Lung (tissue), 12 donors: Measurements from ENCODE around the gene ZFP91. TPM values are rescaled to one million over a fixed set of nuclear protein-coding genes. Genes with fewer than 3 reads are reported as not detected.

ENCODE experiments used
- ATAC-seq: fragments of 200-7000 bp; cut with Tn5 transposase; one replicate; pipeline ENCODE4 v1.9.1; 2020; ENCODE audit warnings: moderate number of reproducible peaks; ENCODE audit not compliant: insufficient read depth, low FRiP score
- DNase-seq, 3 donors: peaks; one replicate each; pipeline ENCODE4 v3.0.0-alpha.2; 2013 to 2017
- H3K27ac ChIP-seq, 2 donors: one replicate each; pipeline ENCODE4 v1.5.1; 2013; ENCODE audit warnings: mild to moderate bottlenecking in 2 of 2, moderate library complexity in 2 of 2, control low read depth in 1 of 2, inconsistent platforms in 1 of 2, low read depth in 1 of 2, low read length in 1 of 2
- H3K27me3 ChIP-seq, 3 donors: one replicate each; pipeline ENCODE4 v1.5.1; 2013; ENCODE audit warnings: low read length in 2 of 3; ENCODE audit not compliant: control insufficient read depth in 3 of 3, insufficient read depth in 3 of 3
- H3K36me3 ChIP-seq, 4 donors: one replicate each; pipeline ENCODE4 v1.5.1; 2013; ENCODE audit warnings: low read length in 4 of 4, mild to moderate bottlenecking in 1 of 4, moderate library complexity in 1 of 4; ENCODE audit not compliant: control insufficient read depth in 4 of 4, insufficient read depth in 4 of 4
- H3K4me1 ChIP-seq, 5 donors: one replicate each; pipeline ENCODE4 v1.5.1; 2013; ENCODE audit warnings: low read length in 5 of 5, mild to moderate bottlenecking in 2 of 5, moderate library complexity in 1 of 5; ENCODE audit not compliant: control insufficient read depth in 5 of 5, insufficient read depth in 5 of 5
- H3K4me3 ChIP-seq: one replicate; pipeline ENCODE4 v1.5.1; 2013; ENCODE audit warnings: mild to moderate bottlenecking, control low read depth, moderate library complexity
- H3K9ac ChIP-seq, 2 donors: one replicate each; pipeline ENCODE4 v1.5.1; 2013; ENCODE audit warnings: low read length in 2 of 2, control low read depth in 1 of 2; ENCODE audit not compliant: insufficient read depth in 1 of 2
- H3K9me3 ChIP-seq, 4 donors: one replicate each; pipeline ENCODE4 v1.5.1; 2013; ENCODE audit warnings: low read length in 3 of 4, mild to moderate bottlenecking in 1 of 4, moderate library complexity in 1 of 4; ENCODE audit not compliant: control insufficient read depth in 4 of 4, insufficient read depth in 3 of 4
- CTCF ChIP-seq: IDR thresholded peaks from 2 replicates; pipeline ENCODE4 v1.5.1; 2012; ENCODE audit warnings: mild to moderate bottlenecking; ENCODE audit errors: control extremely low read depth, extremely low read depth
- WGBS, 2 donors: extraction: QIAGEN DNeasy Blood & Tissue Kit; methylation state at CpG; one replicate each; pipeline ENCODE4 v1.1.7; 2013; 5-methylcytosine and 5-hydroxymethylcytosine counted together
- polyA plus RNA-seq, 2 donors: library from polyadenylated mRNA; stranded (reverse); fragments of 200-250 nt; gene quantifications; one replicate each; pipeline ENCODE4 v1.2.1, GENCODE V29; 2013
- total RNA-seq, 2 donors: library from RNA; depleted of rRNA in 1 of 2; stranded (reverse); fragments of >200 nt in 1 of 2; gene quantifications; one replicate each; pipeline ENCODE4 v1.2.1, GENCODE V29; 2014 to 2021
- donor health status: control.
- donor health status: control.
- donor health status: Bipolar disorder and iron deficiency.
- donor health status: healthy.
- donor health status: DM: yes; HTN: yes; CAD: no.

The ZFP91 gene
- total and polyA plus RNA-seq, 4 donors, result 11.1 to 47.0 (median 31.2) TPM

DNA sequence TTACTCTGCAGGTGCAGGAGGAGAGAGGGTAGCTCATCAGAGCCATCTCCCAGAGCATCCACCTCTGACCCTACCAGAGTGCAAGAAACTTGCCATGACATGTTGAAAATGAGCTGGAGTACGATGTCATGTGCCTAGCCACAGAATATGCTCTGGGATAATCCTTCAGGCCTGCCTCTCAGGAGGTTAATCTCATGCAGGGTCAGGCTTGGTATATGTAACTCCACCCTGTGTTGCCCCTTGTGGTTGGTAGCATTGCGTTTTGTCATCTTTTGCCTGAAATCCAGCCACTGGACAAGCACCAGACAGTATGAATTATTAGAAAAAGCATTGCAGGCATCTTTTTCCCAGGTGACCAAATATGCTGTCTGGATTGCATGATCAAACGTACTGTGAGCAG, 79.8 kb downstream of the ZFP91 start:
- WGBS, 2 donors, result 73 to 80% methylated on average over 3 of the region's 3 CpGs
- H3K36me3 ChIP-seq, result no peaks in the 10 kb centered on the region
- no peak for TF ChIP-seq CTCF

DNA sequence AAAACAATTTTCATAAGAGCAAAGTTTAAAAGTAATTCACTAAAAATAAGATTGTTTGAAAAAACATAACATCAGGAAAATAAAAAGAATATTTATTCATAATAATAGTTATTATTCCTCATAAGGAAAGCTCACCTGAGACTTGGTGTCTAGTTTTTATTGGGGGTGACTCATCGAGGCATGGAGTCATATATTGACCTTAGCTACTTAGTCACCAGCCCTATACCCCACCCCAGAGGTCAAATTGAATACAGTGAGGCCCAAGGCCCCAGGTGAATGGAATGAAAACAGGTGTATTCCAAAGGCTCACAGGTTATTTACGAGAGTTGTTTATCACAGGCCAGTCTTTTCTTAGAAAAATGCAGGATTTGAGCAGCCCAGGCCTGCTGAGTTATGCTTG, 80.5 kb downstream of the ZFP91 start:
- no peak for TF ChIP-seq CTCF
- DNase-seq, result no peak
- Histone ChIP-seq H3K36me3 (no peaks in the 10 kb centered on the region), H3K9me3 (no peaks in the 10 kb centered on the region), H3K27ac (no peak overlapping the region), H3K27me3 (peaks cover 0 to 3% (median 0%) of the 10 kb centered on the region in 3 donors), H3K4me1 (no peaks in the 10 kb centered on the region), H3K9ac (no peak overlapping the region), H3K4me3 (no peak overlapping the region)
- ATAC-seq, result no peak
- 55 to 56% methylated on average over 2 of the region's 2 CpGs for WGBS, 2 donors

More for the DNA sequence above, 79.8 kb downstream of the ZFP91 start:
- Histone ChIP-seq H3K9me3 (no peaks in the 10 kb centered on the region), H3K27me3 (peaks cover 0 to 3% (median 0%) of the 10 kb centered on the region in 3 donors), H3K27ac (no peak overlapping the region), H3K4me3 (no peak overlapping the region), H3K4me1 (no peaks in the 10 kb centered on the region), H3K9ac (no peak overlapping the region)
- no peak for ATAC-seq
- no peak for DNase-seq

DNA sequence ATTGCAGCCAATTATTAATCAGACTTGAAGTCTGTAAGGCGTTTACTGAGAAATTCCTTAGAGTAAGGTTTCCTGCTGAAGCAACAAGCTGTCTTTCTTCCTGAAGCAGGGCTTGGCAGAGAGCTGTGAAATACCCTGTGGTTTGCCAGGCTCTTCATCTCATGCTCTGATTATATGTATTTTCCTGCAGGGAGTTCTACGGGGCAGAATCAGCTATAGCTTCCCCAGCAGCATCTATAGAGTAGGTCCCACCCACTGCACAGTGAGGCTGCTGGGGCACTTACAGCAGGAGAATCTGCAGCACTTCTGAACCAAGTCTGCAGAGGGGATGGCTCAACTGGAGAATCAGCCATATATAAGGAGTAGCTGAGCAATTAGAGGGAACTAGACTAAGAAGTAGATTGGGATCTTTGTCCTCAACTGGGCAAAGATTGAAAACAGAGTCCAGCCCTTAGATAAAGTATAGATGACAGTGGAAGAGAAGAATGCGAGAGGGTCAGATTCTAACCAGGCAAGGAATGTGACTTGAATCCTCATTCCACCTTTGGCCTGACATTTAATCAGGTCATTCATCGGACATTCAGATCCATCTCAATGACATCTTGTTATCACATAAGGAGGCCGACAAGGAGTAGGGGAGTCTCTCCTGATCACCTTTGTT, 81.2 kb downstream of the ZFP91 start:
- TF ChIP-seq CTCF, result no peak
- Histone ChIP-seq H3K9ac (no peak overlapping the region), H3K27ac (no peak overlapping the region), H3K27me3 (peaks cover 0 to 3% (median 0%) of the 10 kb centered on the region in 3 donors), H3K4me1 (no peaks in the 10 kb centered on the region), H3K36me3 (no peaks in the 10 kb centered on the region), H3K9me3 (no peaks in the 10 kb centered on the region), H3K4me3 (no peak overlapping the region)
- ATAC-seq (no peak), DNase-seq (no peak)
- 69 to 83% methylated on average over 5 of the region's 5 CpGs for WGBS, 2 donors

Other genes starting within 250 kb of the ZFP91 start
- not detected for gene OR5B17, start 220.0 kb upstream of the ZFP91 start, total RNA-seq
- not detected for gene OR5B17, start 220.0 kb upstream of the ZFP91 start, polyA plus RNA-seq
- not detected for gene OR5B3, start 172.2 kb upstream of the ZFP91 start, total RNA-seq
- not detected for gene OR5B3, start 172.2 kb upstream of the ZFP91 start, polyA plus RNA-seq
- gene OR5B2, start 150.9 kb upstream of the ZFP91 start, total RNA-seq, result not detected
- not detected for gene OR5B2, start 150.9 kb upstream of the ZFP91 start, polyA plus RNA-seq
- not detected for gene OR5B12, start 136.8 kb upstream of the ZFP91 start, total RNA-seq
- not detected for gene OR5B12, start 136.8 kb upstream of the ZFP91 start, polyA plus RNA-seq
- under 1 TPM in 1 of 2 donors, not detected in 1; 0.31 TPM for gene OR5B21, start 71.0 kb upstream of the ZFP91 start, total RNA-seq
- not detected for gene OR5B21, start 71.0 kb upstream of the ZFP91 start, polyA plus RNA-seq
- gene LPXN, start 3.2 kb upstream of the ZFP91 start, total RNA-seq, result 10 to 100 TPM in 1 of 2 donors, 1 to 10 TPM in 1; 9.3 to 31.3 TPM
- 10 to 100 TPM; 20.4 to 35.0 TPM for gene LPXN, start 3.2 kb upstream of the ZFP91 start, polyA plus RNA-seq
- 1 to 10 TPM; 1.3 to 2.0 TPM for gene CNTF, start 43.6 kb downstream of the ZFP91 start, total RNA-seq
- under 1 TPM; 0.28 to 0.80 TPM for gene CNTF, start 43.6 kb downstream of the ZFP91 start, polyA plus RNA-seq
- gene GLYAT, start 152.9 kb downstream of the ZFP91 start, total RNA-seq, result not detected
- not detected for gene GLYAT, start 152.9 kb downstream of the ZFP91 start, polyA plus RNA-seq